H1 (cell line): ENCODE results near the gene SLC25A40. TPM values are rescaled to one million over a fixed set of nuclear protein-coding genes. Genes with fewer than 3 reads are reported as not detected.
"Not testable (repeated sequence)": the region's sequence is repeated elsewhere in the genome, so short reads cannot be mapped to it uniquely, and the experiment has no call there.

Source experiments
- CTCF ChIA-PET: fragments of 300-600 bp; sonication (Branson Sonifier 250); formaldehyde crosslinking; loops from one replicate; lab custom pipeline; 2021; ENCODE audit not compliant: partially characterized antibody; lab: Charles Lee
- POLR2A ChIA-PET: fragments of 300-600 bp; sonication (Branson Sonifier 250); formaldehyde crosslinking; loops from one replicate; lab custom pipeline; 2021; ENCODE audit warnings: inconsistent platforms; ENCODE audit not compliant: partially characterized antibody; lab: Charles Lee
- DNase-seq, 2 experiments: peaks; one replicate each; pipeline versions ENCODE4 v3.0.0 to v3.0.0-alpha.2; 2010 to 2022; ENCODE audit warnings: low spot score in 2 of 2, low read depth in 1 of 2, mixed read lengths in 1 of 2
- FAIRE-seq: peaks from 2 replicates; lab custom pipeline; 2011; peaks lifted over from hg19 to GRCh38; lab: Jason Lieb, UNC
- H2AFZ ChIP-seq: 2 replicates; pipeline ENCODE4 v1.8.1; 2012; ENCODE audit warnings: low read length, inconsistent platforms
- H2AK5ac ChIP-seq: 2 replicates; pipeline ENCODE4 v1.6.1; 2013; ENCODE audit warnings: low read depth, low read length
- H2BK120ac ChIP-seq: replicated peaks from 2 replicates; pipeline ENCODE3; 2013; ENCODE audit warnings: low read depth, low read length, inconsistent platforms
- H2BK12ac ChIP-seq: 2 replicates; pipeline ENCODE4 v1.6.1; 2013; ENCODE audit warnings: low read depth, low read length
- H2BK15ac ChIP-seq: 2 replicates; pipeline ENCODE4 v1.6.1; 2013; ENCODE audit warnings: low read length
- H2BK20ac ChIP-seq: 2 replicates; pipeline ENCODE4 v1.6.1; 2013; ENCODE audit warnings: low read length
- H2BK5ac ChIP-seq: 2 replicates; pipeline ENCODE4 v1.6.1; 2013; ENCODE audit warnings: low read depth, low read length
- H3K14ac ChIP-seq: 2 replicates; pipeline ENCODE4 v1.6.1; 2013; ENCODE audit warnings: inconsistent platforms; ENCODE audit not compliant: insufficient read length
- H3K18ac ChIP-seq: 2 replicates; pipeline ENCODE4 v1.6.1; 2013; ENCODE audit warnings: low read length; ENCODE audit errors: extremely low read depth
- H3K23ac ChIP-seq: 2 replicates; pipeline ENCODE4 v1.6.1; 2013; ENCODE audit warnings: inconsistent platforms; ENCODE audit not compliant: insufficient read length
- H3K23me2 ChIP-seq: 2 replicates; pipeline ENCODE4 v1.6.1; 2013; ENCODE audit warnings: low read depth, low read length
- H3K27ac ChIP-seq: 2 replicates; pipeline ENCODE4 v1.6.1; 2011; ENCODE audit warnings: low read depth, low read length, inconsistent platforms
- H3K27me3 ChIP-seq, 4 experiments: replicated peaks in 1 of 4; 1 replicate in 1 of 4; 2 replicates in 3 of 4; pipeline versions ENCODE4 v1.6.1 to v1.8.1; 2011 to 2013; ENCODE audit warnings: low read length in 3 of 4, mild to moderate bottlenecking in 3 of 4, inconsistent platforms in 2 of 4, mixed read lengths in 2 of 4, moderate library complexity in 1 of 4; ENCODE audit not compliant: control insufficient read depth in 3 of 4, insufficient read depth in 3 of 4; ENCODE audit errors: extremely low read depth in 1 of 4
- H3K36me3 ChIP-seq, 4 experiments: 2 replicates each; pipeline versions ENCODE4 v1.6.1 to v1.8.1; 2011 to 2013; ENCODE audit warnings: mild to moderate bottlenecking in 4 of 4, low read length in 3 of 4, moderate library complexity in 2 of 4, control low read depth in 1 of 4, inconsistent platforms in 1 of 4; ENCODE audit not compliant: insufficient read depth in 4 of 4, control insufficient read depth in 2 of 4
- H3K4ac ChIP-seq: replicated peaks from 2 replicates; pipeline ENCODE3; 2013; ENCODE audit warnings: low read length, low read depth, mixed read lengths, inconsistent platforms; ENCODE audit not compliant: insufficient read length
- H3K4me1 ChIP-seq, 4 experiments: replicated peaks in 1 of 4; 1 replicate in 1 of 4; 2 replicates in 3 of 4; pipeline versions ENCODE4 v1.6.1 to v1.8.1; 2011 to 2013; ENCODE audit warnings: low read length in 3 of 4, inconsistent platforms in 2 of 4, mixed read lengths in 1 of 4; ENCODE audit not compliant: insufficient read depth in 4 of 4, control insufficient read depth in 3 of 4
- H3K4me2 ChIP-seq, 2 experiments: 2 replicates each; pipeline versions ENCODE4 v1.6.1 to v1.8.1; 2011 to 2013; ENCODE audit warnings: low read depth in 2 of 2, low read length in 2 of 2, control low read depth in 1 of 2, inconsistent platforms in 1 of 2, mild to moderate bottlenecking in 1 of 2; ENCODE audit not compliant: insufficient read depth in 1 of 2
- H3K4me3 ChIP-seq, 4 experiments: fragments of 200-600, 300-600 bp in 1 of 4; sonication (generic), shearing (Covaris generic), sonication (Bioruptor Twin) in 1 of 4; 2 replicates each; pipeline versions ENCODE4 v1.5.1 to v1.8.1; 2011 to 2016; ENCODE audit warnings: low read length in 4 of 4, low read depth in 3 of 4, control low read depth in 2 of 4, inconsistent platforms in 2 of 4, mild to moderate bottlenecking in 2 of 4, mixed read lengths in 1 of 4, moderate library complexity in 1 of 4; ENCODE audit not compliant: insufficient read depth in 2 of 4; ENCODE audit errors: extremely low read depth in 1 of 4
- H3K56ac ChIP-seq: replicated peaks from 2 replicates; pipeline ENCODE3; 2013; ENCODE audit warnings: low read depth, mild to moderate bottlenecking, mixed read lengths, low read length, inconsistent platforms; ENCODE audit not compliant: insufficient read length
- H3K79me1 ChIP-seq: 2 replicates; pipeline ENCODE4 v1.6.1; 2013; ENCODE audit warnings: low read depth, low read length, control low read depth
- H3K79me2 ChIP-seq, 2 experiments: 2 replicates each; pipeline versions ENCODE4 v1.6.1 to v1.8.1; 2012 to 2013; ENCODE audit warnings: low read length in 2 of 2, mild to moderate bottlenecking in 2 of 2, inconsistent platforms in 1 of 2; ENCODE audit not compliant: insufficient read depth in 2 of 2, control insufficient read depth in 1 of 2
- H3K9ac ChIP-seq, 4 experiments: replicated peaks in 1 of 4; 1 replicate in 1 of 4; 2 replicates in 3 of 4; pipeline versions ENCODE4 v1.6.1 to v1.8.1; 2011 to 2013; ENCODE audit warnings: low read depth in 3 of 4, low read length in 3 of 4, control low read depth in 2 of 4, mild to moderate bottlenecking in 2 of 4, moderate library complexity in 2 of 4, inconsistent platforms in 1 of 4; ENCODE audit errors: extremely low read depth in 1 of 4
- H3K9me3 ChIP-seq, 2 experiments: 2 replicates each; pipeline versions ENCODE4 v1.6.1 to v1.8.1; 2012 to 2013; ENCODE audit warnings: mild to moderate bottlenecking in 2 of 2, moderate library complexity in 2 of 2, control low read depth in 1 of 2, inconsistent platforms in 1 of 2, low read depth in 1 of 2, low read length in 1 of 2, mixed read lengths in 1 of 2; ENCODE audit not compliant: insufficient read depth in 2 of 2
- H4K20me1 ChIP-seq, 2 experiments: replicated peaks in 1 of 2; 2 replicates each; pipeline versions ENCODE3 to v1.8.1; 2011 to 2013; ENCODE audit warnings: inconsistent platforms in 2 of 2, low read length in 2 of 2, mild to moderate bottlenecking in 1 of 2; ENCODE audit not compliant: insufficient read depth in 2 of 2, control insufficient read depth in 1 of 2
- H4K5ac ChIP-seq: 2 replicates; pipeline ENCODE4 v1.6.1; 2013; ENCODE audit warnings: low read length, low read depth, mixed read lengths, inconsistent platforms; ENCODE audit not compliant: insufficient read length
- H4K8ac ChIP-seq: 2 replicates; pipeline ENCODE4 v1.8.0; 2013; ENCODE audit warnings: mild to moderate bottlenecking, moderate library complexity, low read length, inconsistent platforms; ENCODE audit not compliant: insufficient read depth; ENCODE audit errors: extremely low read depth
- H4K91ac ChIP-seq: replicated peaks from 2 replicates; pipeline ENCODE3; 2013; ENCODE audit warnings: low read length, mixed read lengths, inconsistent platforms; ENCODE audit not compliant: insufficient read length
- WGBS, 2 experiments: shearing (Covaris generic) in 1 of 2; methylation state at CpG; one replicate each; pipeline versions ENCODE4 v1.1.6 to v1.1.7; 2013 to 2015; ENCODE audit warnings: low lambda C conversion rate in 2 of 2, mixed read lengths in 2 of 2, inconsistent platforms in 1 of 2, low coverage in 1 of 2, missing lambda C conversion rate in 1 of 2; ENCODE audit not compliant: insufficient replicate concordance in 2 of 2, insufficient coverage in 1 of 2, insufficient read length in 1 of 2; ENCODE audit errors: extremely low coverage in 1 of 2, missing lambda C conversion rate in 1 of 2; 5-methylcytosine and 5-hydroxymethylcytosine counted together
- polyA plus RNA-seq, 7 experiments: library from polyadenylated mRNA; depleted of rRNA in 3 of 7; stranded (reverse) in 5 of 7; unstranded in 2 of 7; fragments of >200 nt in 5 of 7; fragments of 200-250 nt in 2 of 7; gene quantifications; 1 replicate in 5 of 7; 2 replicates in 1 of 7; 4 replicates in 1 of 7; pipeline versions ENCODE4 v1.2.1 to v1.2.3, GENCODE V29; 2011 to 2013; ENCODE audit warnings: missing spikeins in 2 of 7, mixed read lengths in 2 of 7
- total RNA-seq: library from RNA; stranded (reverse); fragmentation: NEBNext Ultra II Directional; extraction: Animal tissue kit (Norgen Biotek cat#: 25700); gene quantifications from 2 replicates; pipeline ENCODE4 v1.2.1, GENCODE V29; 2021

SLC25A40 gene
- total and polyA plus RNA-seq, 2 of the 8 experiments (the other 6 are each of a cell fraction or from before 2014, with no cell fraction given), result 6.5 to 17.3 TPM

DNA sequence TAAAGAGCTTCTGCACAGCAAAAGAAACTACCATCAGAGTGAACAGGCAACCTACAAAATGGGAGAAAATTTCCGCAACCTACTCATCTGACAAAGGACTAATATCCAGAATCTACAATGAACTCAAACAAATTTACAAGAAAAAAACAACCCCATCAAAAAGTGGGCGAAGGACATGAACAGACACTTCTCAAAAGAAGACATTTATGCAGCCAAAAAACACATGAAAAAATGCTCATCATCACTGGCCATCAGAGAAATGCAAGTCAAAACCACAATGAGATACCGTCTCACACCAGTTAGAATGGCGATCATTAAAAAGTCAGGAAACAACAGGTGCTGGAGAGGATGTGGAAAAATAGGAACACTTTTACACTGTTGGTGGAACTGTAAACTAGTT, 54.1 kb downstream of the SLC25A40 start:
- H3K23me2 ChIP-seq, H3K4me1 ChIP-seq, H4K8ac ChIP-seq, H2AK5ac ChIP-seq, H3K23ac ChIP-seq, H3K79me1 ChIP-seq, H4K91ac ChIP-seq, DNase-seq, H2AFZ ChIP-seq, POLR2A ChIA-PET, H4K20me1 ChIP-seq, H2BK15ac ChIP-seq, H3K4me3 ChIP-seq, H2BK120ac ChIP-seq, H3K79me2 ChIP-seq, H3K27ac ChIP-seq, H2BK20ac ChIP-seq, H3K4me2 ChIP-seq, FAIRE-seq, H3K56ac ChIP-seq, H3K9ac ChIP-seq, H2BK12ac ChIP-seq, H3K18ac ChIP-seq, H2BK5ac ChIP-seq, H3K36me3 ChIP-seq, H3K27me3 ChIP-seq, CTCF ChIA-PET, H3K4ac ChIP-seq, H3K14ac ChIP-seq, H4K5ac ChIP-seq: not testable (repeated sequence)
- 100% methylated on average over 2 of the region's 4 CpGs; no CpG with 5 or more reads in 1 of the 2 experiments for WGBS, 2 experiments
- peaks cover 10 to 20% of the 10 kb centered on the region in 2 experiments for H3K9me3 ChIP-seq
